Naive B cell (primary cell): Measurements from ENCODE around the gene TFF2. TPM values are rescaled to one million over a fixed set of nuclear protein-coding genes. Genes with fewer than 3 reads are reported as not detected.

Source experiments
- ATAC-seq, 2 donors: fragments of 150-1000 bp; cut with Tn5 transposase; 2 replicates each; pipeline ENCODE4 v1.10.0; 2021; ENCODE audit warnings: low read depth in 2 of 2, mild to moderate bottlenecking in 2 of 2, moderate library complexity in 2 of 2
- DNase-seq: peaks from one replicate; pipeline ENCODE4 v3.0.0; 2022
- H3K27ac Mint-ChIP-seq, 6 donors: one replicate each; pipeline ENCODE4 v1.8.0; 2020 to 2022; ENCODE audit warnings: mild to moderate bottlenecking in 6 of 6, mixed read lengths in 6 of 6, moderate library complexity in 5 of 6, inconsistent platforms in 2 of 6
- H3K27me3 Mint-ChIP-seq, 3 donors: one replicate each; pipeline ENCODE4 v1.8.0; 2021 to 2022; ENCODE audit warnings: mixed read lengths in 3 of 3, mild to moderate bottlenecking in 1 of 3
- H3K36me3 Mint-ChIP-seq, 2 donors: one replicate each; pipeline ENCODE4 v1.8.0; 2020 to 2022; ENCODE audit warnings: mixed read lengths in 2 of 2, inconsistent platforms in 1 of 2, mild to moderate bottlenecking in 1 of 2
- H3K4me1 Mint-ChIP-seq, 3 donors: one replicate each; pipeline ENCODE4 v1.8.0; 2020 to 2022; ENCODE audit warnings: mixed read lengths in 3 of 3, inconsistent platforms in 1 of 3, mild to moderate bottlenecking in 1 of 3, moderate library complexity in 1 of 3
- H3K4me3 Mint-ChIP-seq, 8 donors: one replicate each; pipeline ENCODE4 v1.8.0; 2020 to 2022; ENCODE audit warnings: mild to moderate bottlenecking in 8 of 8, mixed read lengths in 8 of 8, moderate library complexity in 8 of 8, inconsistent platforms in 2 of 8
- H3K9me3 Mint-ChIP-seq, 7 donors: one replicate each; pipeline ENCODE4 v1.8.0; 2020 to 2022; ENCODE audit warnings: mixed read lengths in 7 of 7, mild to moderate bottlenecking in 5 of 7, inconsistent platforms in 2 of 7, moderate library complexity in 1 of 7
- polyA plus RNA-seq, 6 donors: library from polyadenylated mRNA; unstranded; fragments of 300-500 nt; fragmentation: Illumina TruSeq; gene quantifications; one replicate each; pipeline ENCODE4 v1.2.3, GENCODE V29; 2021; ENCODE audit warnings: low read depth in 6 of 6

TFF2 gene
- polyA plus RNA-seq, 6 donors from 2014 or later, result not detected

DNA sequence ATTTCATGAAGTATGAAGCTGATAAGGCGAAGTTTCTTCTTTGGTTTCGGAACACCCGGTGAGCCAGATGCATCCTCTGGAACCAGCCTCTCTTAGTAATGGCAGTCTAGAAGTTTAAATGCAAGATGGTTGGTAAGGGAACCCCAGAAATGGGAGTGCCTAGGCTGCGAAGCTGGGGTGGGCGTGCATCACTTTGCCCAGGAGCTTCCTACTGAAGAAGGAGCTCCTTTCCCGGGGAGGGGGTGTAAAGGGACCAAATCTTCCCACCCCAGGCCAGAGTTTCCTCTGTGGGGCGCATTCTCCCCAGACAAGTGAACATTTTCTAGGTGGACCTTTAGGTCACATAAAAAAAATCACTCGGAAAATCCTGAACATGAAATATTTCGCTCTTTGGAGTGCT is 4.4 kb downstream of the TFF2 start:
- DNase-seq (no peak), ATAC-seq (no peak)
- H3K9me3 Mint-ChIP-seq, result peaks cover 0 to under 1% (median 0%) of the 10 kb centered on the region in 7 donors
- H3K27ac Mint-ChIP-seq, result no peak overlapping the region
- H3K36me3 Mint-ChIP-seq, result no peaks in the 10 kb centered on the region
- no peak overlapping the region for H3K4me3 Mint-ChIP-seq
- peaks cover 0 to 12% (median 5%) of the 10 kb centered on the region in 3 donors for H3K27me3 Mint-ChIP-seq
- no peaks in the 10 kb centered on the region for H3K4me1 Mint-ChIP-seq

DNA sequence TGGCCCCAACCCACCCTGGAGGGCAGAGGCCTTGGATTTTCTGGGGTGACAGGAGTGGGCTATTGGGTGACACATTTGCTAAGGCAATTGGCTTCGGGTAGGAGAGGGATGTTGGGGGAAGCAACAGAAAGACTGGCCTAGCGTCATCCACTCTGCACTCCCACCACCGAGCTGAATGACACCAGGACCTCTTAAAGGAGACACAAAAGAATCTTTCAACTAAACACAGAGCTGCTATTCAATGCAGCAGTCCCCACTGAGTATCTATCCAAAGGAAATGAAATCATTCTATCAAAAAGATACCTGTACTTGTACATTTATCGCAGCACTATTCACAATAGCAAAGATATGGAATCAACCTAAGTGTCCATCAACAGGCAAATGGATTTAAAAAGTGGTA is 6.2 kb downstream of the TFF2 start:
- no peak overlapping the region for H3K4me3 Mint-ChIP-seq
- DNase-seq, result no peak
- H3K27ac Mint-ChIP-seq, result no peak overlapping the region
- no peaks in the 10 kb centered on the region for H3K9me3 Mint-ChIP-seq
- peaks cover 0 to 8% (median 5%) of the 10 kb centered on the region in 3 donors for H3K27me3 Mint-ChIP-seq
- H3K36me3 Mint-ChIP-seq, result no peaks in the 10 kb centered on the region
- no peak for ATAC-seq
- H3K4me1 Mint-ChIP-seq, result no peaks in the 10 kb centered on the region

DNA sequence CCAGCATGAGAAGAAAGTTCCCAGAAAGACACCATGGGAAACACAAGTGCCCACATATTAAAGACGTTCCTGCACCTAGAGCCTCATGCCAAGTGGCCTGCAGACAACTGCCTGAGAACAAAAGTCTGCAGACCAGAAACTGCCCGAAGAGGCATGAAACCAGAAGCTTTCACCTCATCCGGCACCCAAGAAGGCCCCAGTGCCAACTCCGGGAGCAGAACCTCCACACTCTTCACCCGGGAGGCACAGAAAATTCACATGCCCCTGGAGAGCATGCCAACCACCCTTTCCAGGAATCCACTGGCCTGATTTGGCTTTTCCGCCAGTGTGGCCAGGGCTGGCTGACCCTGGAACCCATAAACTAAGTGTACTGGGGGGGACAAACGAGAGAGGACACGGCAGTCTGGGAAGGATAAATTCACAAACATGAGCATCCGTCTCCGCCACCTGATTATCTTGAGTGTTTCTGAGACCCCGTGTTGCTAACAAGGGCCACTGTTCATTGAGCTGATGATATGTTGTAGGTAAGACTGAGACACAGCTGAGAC is 6.8 kb downstream of the TFF2 start:
- H3K4me3 Mint-ChIP-seq, result no peak overlapping the region
- peaks cover 0 to 8% (median 5%) of the 10 kb centered on the region in 3 donors for H3K27me3 Mint-ChIP-seq
- H3K4me1 Mint-ChIP-seq, result no peaks in the 10 kb centered on the region
- H3K36me3 Mint-ChIP-seq, result no peaks in the 10 kb centered on the region
- H3K27ac Mint-ChIP-seq, result no peak overlapping the region
- H3K9me3 Mint-ChIP-seq, result no peaks in the 10 kb centered on the region
- no peak for DNase-seq
- no peak for ATAC-seq

DNA sequence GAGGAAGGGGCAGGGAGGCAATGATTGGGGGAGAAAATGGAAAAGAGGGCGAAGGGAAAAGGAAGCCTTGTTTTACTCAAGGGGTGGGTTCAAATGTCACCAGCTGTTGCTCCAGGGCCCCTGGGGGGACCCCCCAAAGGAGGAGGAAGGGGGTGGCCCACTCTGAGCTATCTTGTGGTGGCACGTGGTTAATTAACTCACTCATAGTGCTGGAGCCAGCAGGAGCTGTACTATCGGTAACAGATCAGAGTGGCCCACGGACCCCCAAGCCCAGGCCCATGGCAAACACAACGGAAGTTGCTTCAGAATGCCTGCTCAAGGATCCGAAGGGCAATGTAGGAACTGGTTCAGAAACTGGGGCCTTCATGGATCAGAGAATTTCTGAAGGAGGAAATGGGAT is 7.2 kb downstream of the TFF2 start:
- no peak overlapping the region for H3K4me3 Mint-ChIP-seq
- H3K36me3 Mint-ChIP-seq, result no peaks in the 10 kb centered on the region
- ATAC-seq (no peak), DNase-seq (no peak)
- no peaks in the 10 kb centered on the region for H3K4me1 Mint-ChIP-seq
- peaks cover 0 to 8% (median 5%) of the 10 kb centered on the region in 3 donors for H3K27me3 Mint-ChIP-seq
- H3K9me3 Mint-ChIP-seq, result no peaks in the 10 kb centered on the region
- H3K27ac Mint-ChIP-seq, result no peak overlapping the region

DNA sequence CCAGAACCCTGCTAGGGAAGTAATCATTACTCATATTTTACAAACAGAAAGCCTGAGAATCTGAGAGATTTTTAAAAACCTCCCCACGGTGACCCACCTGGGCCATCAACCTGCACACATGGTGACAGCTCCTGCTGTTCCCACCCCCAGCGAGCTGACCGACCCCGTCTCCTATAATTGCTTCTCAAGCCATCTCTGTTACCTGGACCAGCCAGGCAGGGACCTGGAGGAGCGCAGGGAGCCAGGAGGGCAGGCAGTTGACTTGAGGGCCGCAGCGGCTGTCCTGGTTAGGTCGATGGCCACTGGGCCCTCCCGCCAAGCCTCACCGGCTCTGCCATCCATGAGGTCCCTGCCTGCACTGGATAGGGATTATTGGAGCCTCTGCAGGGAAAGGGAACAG is 7.7 kb downstream of the TFF2 start:
- no peak overlapping the region for H3K4me3 Mint-ChIP-seq
- H3K27me3 Mint-ChIP-seq, result peaks cover 0 to 9% (median 5%) of the 10 kb centered on the region in 3 donors
- peaks cover 0 to 2% (median under 1%) of the 10 kb centered on the region in 3 donors for H3K4me1 Mint-ChIP-seq
- no peak for ATAC-seq
- no peaks in the 10 kb centered on the region for H3K9me3 Mint-ChIP-seq
- DNase-seq, result no peak
- H3K27ac Mint-ChIP-seq, result no peak overlapping the region
- H3K36me3 Mint-ChIP-seq, result no peaks in the 10 kb centered on the region

DNA sequence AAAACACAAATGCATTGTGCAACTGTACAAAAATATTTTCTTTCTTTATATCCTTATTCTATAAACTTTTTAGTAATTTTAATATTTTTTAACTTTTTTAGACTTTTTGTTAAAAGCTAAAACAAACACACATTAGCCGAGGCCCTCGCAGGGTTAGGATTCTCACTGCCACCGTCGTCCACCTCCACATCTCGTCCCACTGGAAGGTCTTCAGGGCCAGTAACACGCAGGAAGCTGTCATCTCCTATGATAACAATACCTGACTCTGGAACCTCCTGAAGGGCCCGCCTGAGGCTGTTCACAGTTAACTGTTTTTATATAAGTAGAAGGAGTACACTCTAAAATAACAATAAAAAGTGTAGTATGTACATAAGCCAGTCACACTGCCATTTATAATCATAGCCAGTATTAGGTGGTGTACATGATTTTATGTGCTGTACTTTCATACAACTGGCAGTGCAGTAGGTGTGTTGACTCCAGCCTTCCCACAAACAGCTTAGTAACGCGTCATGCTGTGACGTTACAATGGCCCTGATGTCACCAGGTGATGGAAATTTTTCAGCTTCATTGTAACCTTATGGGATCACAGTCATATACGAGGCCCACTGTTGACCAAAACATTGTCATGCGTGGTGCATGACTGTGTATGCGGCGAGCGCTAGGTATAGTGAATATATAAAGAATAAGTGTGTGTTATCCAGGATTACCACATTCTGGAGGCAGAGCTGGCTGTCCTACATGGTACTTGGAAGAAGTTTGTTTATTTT is 8.8 kb downstream of the TFF2 start:
- DNase-seq, result no peak
- no peak overlapping the region for H3K27ac Mint-ChIP-seq

DNA sequence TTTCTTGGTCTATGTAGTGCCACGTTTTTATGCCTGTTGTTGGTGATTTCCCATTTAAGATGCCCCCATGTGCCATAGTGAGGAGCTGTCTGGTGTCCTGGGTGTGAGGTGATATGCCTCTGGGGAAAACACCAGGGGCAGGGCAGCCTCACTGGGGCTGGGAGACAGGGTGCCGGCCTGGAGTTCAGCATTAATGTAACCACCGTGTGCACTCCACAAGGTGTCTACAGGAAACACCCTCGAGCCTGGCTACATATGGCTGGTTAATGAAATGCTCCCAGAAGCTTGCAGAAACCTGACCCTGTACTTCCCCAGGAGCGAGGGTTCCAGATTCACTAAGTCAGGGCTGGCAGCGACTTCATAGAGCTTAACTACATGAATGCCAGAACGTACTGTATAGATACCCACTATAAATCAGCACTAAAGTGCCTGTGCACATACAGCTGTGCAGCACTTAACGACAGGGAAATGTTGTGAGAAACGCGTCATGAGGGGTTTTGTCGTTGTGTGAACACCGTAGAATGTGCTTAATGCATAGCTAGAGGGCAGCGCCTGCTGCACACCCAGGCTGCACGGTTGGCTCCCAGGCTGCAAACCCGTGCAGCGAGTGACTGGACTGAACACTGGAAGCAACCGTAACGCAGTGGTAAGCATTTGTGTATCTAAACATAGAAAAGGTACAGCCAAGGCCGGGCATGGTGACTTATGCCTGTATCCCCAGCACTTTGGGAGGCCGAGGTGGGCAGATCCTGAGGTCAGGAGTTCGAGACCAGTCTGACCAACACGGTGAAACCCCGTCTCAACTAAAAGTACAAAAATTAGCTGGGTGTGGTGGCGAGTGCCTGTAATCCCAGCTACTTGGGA is 10.4 kb downstream of the TFF2 start:
- H3K4me3 Mint-ChIP-seq, result no peak overlapping the region
- H3K27me3 Mint-ChIP-seq, result peaks cover 0 to 18% (median 15%) of the 10 kb centered on the region in 3 donors
- H3K9me3 Mint-ChIP-seq, result peaks cover 0 to 3% (median 0%) of the 10 kb centered on the region in 7 donors
- DNase-seq (no peak), ATAC-seq (no peak)
- peaks cover 6 to 9% (median 8%) of the 10 kb centered on the region in 3 donors for H3K4me1 Mint-ChIP-seq
- no peaks in the 10 kb centered on the region for H3K36me3 Mint-ChIP-seq
- no peak overlapping the region for H3K27ac Mint-ChIP-seq

More for the DNA sequence above, 8.8 kb downstream of the TFF2 start:
- Mint-ChIP-seq H3K9me3 (peaks cover 0 to 3% (median 0%) of the 10 kb centered on the region in 7 donors), H3K27me3 (peaks cover 2 to 21% (median 11%) of the 10 kb centered on the region in 3 donors), H3K36me3 (no peaks in the 10 kb centered on the region), H3K4me3 (no peak overlapping the region), H3K4me1 (peaks cover 6 to 9% (median 8%) of the 10 kb centered on the region in 3 donors)
- no peak for ATAC-seq

DNA sequence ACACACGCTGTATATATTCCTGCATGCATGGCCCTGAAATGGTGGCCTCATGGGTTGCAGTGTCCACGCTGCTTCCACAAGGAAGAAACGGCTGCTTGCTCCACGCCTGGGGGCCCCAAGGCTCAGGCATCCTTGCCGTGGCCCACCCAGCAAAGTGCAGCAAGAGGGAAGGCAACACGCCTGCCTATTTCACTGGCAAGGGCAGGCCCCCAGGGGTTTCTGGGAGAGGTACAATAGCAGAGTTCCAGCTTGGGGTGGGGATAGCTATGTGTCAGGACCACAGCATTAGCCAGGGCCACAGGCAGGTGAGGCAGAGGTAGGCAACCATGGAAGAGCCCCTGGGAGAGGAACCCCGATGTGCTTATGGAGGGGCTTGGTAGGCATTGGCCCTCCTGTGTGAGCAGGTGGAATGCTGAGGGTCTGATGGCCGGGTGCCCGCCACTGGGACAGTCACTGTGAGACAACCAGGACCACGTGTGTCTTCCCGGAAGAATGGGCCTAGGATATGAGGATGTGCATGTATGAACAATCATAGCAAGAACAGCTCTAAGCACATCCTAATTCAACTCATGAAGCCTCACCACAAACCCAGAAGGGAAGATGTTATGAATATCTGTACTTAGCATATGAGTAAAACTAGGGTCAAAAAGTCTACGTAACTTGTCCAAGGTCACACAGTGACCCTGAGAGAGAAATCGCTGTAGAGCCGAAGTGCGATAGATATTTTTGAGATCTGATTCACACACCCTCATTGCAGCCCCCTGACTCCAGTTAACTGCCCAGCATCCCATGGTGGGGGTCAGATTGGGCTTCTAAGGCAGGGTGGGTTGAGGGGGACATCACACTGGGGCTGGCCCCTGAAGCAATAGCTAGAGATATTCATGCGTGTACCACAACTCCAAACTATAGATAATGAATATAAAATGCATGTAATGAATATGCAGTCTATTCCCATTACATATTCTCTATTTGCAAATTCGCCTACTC is 11.8 kb downstream of the TFF2 start:
- peak overlapping the region in 1 of 6 donors; percentile 42 for H3K27ac Mint-ChIP-seq
- peaks cover 6 to 9% (median 8%) of the 10 kb centered on the region in 3 donors for H3K4me1 Mint-ChIP-seq
- peaks cover 0 to 3% (median 0%) of the 10 kb centered on the region in 7 donors for H3K9me3 Mint-ChIP-seq
- DNase-seq, result no peak
- H3K36me3 Mint-ChIP-seq, result no peaks in the 10 kb centered on the region
- ATAC-seq, result no peak
- peak overlapping the region in 1 of 8 donors; percentile 21 for H3K4me3 Mint-ChIP-seq
- H3K27me3 Mint-ChIP-seq, result peaks cover 5 to 22% (median 19%) of the 10 kb centered on the region in 3 donors

DNA sequence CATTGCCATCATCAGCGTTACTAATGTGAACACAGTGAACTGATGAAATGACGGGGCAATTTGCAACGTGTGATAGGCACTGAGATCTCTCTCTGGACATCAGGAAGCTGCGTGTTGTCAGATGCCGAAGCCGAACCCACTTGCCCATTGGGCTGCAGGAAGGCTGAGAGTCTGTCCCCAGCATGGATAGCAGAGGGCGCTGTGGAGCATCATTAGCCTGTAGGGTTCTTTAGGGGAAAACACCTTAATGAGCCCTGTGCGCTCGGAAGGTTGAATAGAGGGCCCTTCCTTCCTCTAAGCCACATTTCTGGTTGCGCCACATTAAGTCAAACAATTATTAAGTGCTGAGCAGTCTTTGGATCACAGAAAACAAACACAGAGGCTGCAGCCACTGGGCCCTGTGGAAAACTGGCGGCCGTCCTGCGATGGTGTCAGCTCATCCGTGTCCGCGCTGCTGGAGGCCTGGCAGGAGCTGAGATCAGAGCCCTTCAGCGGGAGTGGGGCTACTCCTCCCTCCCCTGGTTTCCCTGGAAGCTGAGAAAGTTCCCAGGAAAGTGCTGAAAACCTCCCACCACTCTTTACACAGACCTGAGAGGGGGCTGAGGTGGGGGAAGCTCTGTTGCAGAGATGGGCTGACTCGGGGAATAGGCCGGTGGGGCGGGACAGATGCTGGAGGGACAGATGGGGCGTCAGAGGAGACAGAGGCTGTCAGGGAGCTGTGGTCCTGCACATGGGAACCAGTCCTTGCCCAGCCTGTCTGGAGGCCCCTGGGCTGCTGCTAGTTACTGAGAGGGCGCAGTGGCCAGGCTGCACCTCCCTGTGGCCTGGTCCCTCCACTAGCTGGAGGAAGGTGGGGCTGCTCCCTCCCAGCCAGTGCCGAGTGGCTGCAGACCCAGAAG is 12.7 kb downstream of the TFF2 start:
- H3K9me3 Mint-ChIP-seq, result peaks cover 0 to 3% (median 0%) of the 10 kb centered on the region in 7 donors
- H3K36me3 Mint-ChIP-seq, result no peaks in the 10 kb centered on the region
- DNase-seq, result peak; percentile 66
- ATAC-seq, result peak; percentile 98 to 99
- H3K4me1 Mint-ChIP-seq, result peaks cover 6 to 9% (median 8%) of the 10 kb centered on the region in 3 donors
- H3K27me3 Mint-ChIP-seq, result peaks cover 5 to 25% (median 22%) of the 10 kb centered on the region in 3 donors
- no peak overlapping the region for H3K4me3 Mint-ChIP-seq
- H3K27ac Mint-ChIP-seq, result peak overlapping the region in 3 of 6 donors; percentile 47 to 76 (median 56)

DNA sequence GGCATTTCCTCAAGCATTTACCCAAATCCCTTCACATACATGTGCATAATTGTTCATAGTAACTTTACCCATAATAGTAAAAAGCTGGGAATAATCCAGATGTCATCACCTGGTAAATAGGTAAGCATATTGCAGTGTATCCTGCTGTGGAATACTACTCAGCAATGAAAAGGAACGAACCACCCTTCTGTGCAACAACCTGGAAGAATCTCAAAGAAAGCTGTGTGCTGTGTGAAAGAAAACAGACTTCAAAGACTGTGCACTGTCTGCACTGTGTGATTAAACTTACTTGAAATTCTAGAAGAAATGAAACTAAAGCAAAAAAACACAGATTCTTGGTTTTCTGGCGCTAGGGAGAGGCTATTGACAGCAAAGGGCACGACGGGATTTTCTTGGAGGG is 13.5 kb downstream of the TFF2 start:
- Mint-ChIP-seq H3K27ac (no peak overlapping the region), H3K4me3 (no peak overlapping the region), H3K4me1 (peaks cover 6 to 9% (median 8%) of the 10 kb centered on the region in 3 donors), H3K36me3 (peaks cover 0 to 6% of the 10 kb centered on the region in 2 donors), H3K9me3 (peaks cover 0 to 6% (median 4%) of the 10 kb centered on the region in 7 donors), H3K27me3 (peaks cover 9 to 31% (median 28%) of the 10 kb centered on the region in 3 donors)
- no peak for ATAC-seq
- no peak for DNase-seq

DNA sequence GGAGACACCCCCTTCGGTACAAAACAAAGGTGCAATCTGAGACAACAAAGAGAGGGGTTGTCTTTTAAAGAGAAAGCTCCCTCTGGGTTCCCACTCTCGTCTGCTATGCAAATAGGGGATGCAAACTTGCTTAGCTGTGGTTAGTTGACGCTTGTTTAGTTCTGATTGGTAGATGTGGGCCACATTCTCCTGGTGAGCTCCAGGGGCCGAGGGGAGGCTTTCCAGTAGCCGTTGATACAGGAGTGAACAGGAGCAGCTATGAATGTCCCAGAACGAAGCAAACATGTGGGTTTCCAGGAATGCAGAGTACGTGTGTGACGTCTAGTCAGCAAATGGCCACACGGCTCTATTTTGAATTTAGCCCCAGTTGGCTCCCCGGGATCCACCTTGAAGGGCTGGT is 14.7 kb downstream of the TFF2 start:
- Mint-ChIP-seq H3K9me3 (peaks cover 3 to 18% (median 15%) of the 10 kb centered on the region in 7 donors), H3K27me3 (peaks cover 22 to 42% (median 38%) of the 10 kb centered on the region in 3 donors)

More for the DNA sequence above, 14.7 kb downstream of the TFF2 start:
- Mint-ChIP-seq H3K4me1 (peaks cover 6 to 9% (median 8%) of the 10 kb centered on the region in 3 donors), H3K4me3 (no peak overlapping the region), H3K27ac (peak overlapping the region in 1 of 6 donors; percentile 38), H3K36me3 (peaks cover 9 to 18% of the 10 kb centered on the region in 2 donors)
- no peak for ATAC-seq
- DNase-seq, result no peak
